Mesenchymal stem cell (in vitro differentiated cells and primary cell): ENCODE data around the gene SPRED3.

Experiments
- DNase-seq: peaks from one replicate; pipeline ENCODE4 v3.0.0-alpha.2; 2013
- H2AFZ ChIP-seq: one replicate; pipeline ENCODE4 v1.6.1; 2013; ENCODE audit warnings: low read depth, mild to moderate bottlenecking, control low read depth, inconsistent platforms, low read length, moderate library complexity
- H2AK5ac ChIP-seq: 2 replicates; pipeline ENCODE4 v1.6.1; 2013; ENCODE audit warnings: low read length, moderate library complexity, mild to moderate bottlenecking, inconsistent platforms; ENCODE audit not compliant: severe bottlenecking
- H2BK120ac ChIP-seq: one replicate; pipeline ENCODE4 v1.6.1; 2013; ENCODE audit warnings: low read depth, mild to moderate bottlenecking, inconsistent platforms, low read length, moderate library complexity
- H2BK12ac ChIP-seq, 2 experiments: one replicate each; pipeline ENCODE4 v1.6.1; 2013; ENCODE audit warnings: inconsistent platforms in 2 of 2, low read length in 2 of 2, mild to moderate bottlenecking in 2 of 2, moderate library complexity in 2 of 2, control low read depth in 1 of 2
- H2BK15ac ChIP-seq: one replicate; pipeline ENCODE4 v1.6.1; 2013; ENCODE audit warnings: mild to moderate bottlenecking, low read depth, inconsistent platforms; ENCODE audit not compliant: poor library complexity, severe bottlenecking
- H2BK5ac ChIP-seq: 2 replicates; pipeline ENCODE4 v1.6.1; 2013; ENCODE audit warnings: low read depth, mild to moderate bottlenecking, low read length, control low read depth, inconsistent platforms; ENCODE audit not compliant: poor library complexity, severe bottlenecking
- H3K14ac ChIP-seq, 2 experiments: one replicate each; pipeline ENCODE4 v1.6.1; 2013; ENCODE audit warnings: inconsistent platforms in 2 of 2, low read length in 2 of 2, control low read depth in 1 of 2, mild to moderate bottlenecking in 1 of 2, moderate library complexity in 1 of 2
- H3K18ac ChIP-seq, 2 experiments: one replicate each; pipeline ENCODE4 v1.6.1; 2013; ENCODE audit warnings: inconsistent platforms in 2 of 2, low read length in 2 of 2, control low read depth in 1 of 2, low read depth in 1 of 2, mild to moderate bottlenecking in 1 of 2
- H3K23ac ChIP-seq, 2 experiments: one replicate each; pipeline ENCODE4 v1.6.1; 2013; ENCODE audit warnings: inconsistent platforms in 2 of 2, low read length in 2 of 2, mild to moderate bottlenecking in 2 of 2, moderate library complexity in 2 of 2, control low read depth in 1 of 2
- H3K27ac ChIP-seq: 2 replicates; pipeline ENCODE4 v1.5.1; 2013; ENCODE audit warnings: mild to moderate bottlenecking, moderate library complexity, low read length, control low read depth, inconsistent platforms; ENCODE audit not compliant: poor library complexity, severe bottlenecking
- H3K27me3 ChIP-seq, 2 experiments: 2 replicates each; pipeline versions ENCODE4 v1.6.1 to v1.7.0; 2013; ENCODE audit warnings: low read length in 2 of 2, mild to moderate bottlenecking in 2 of 2, moderate library complexity in 2 of 2, control low read depth in 1 of 2, inconsistent platforms in 1 of 2; ENCODE audit not compliant: control insufficient read depth in 1 of 2, insufficient read depth in 1 of 2
- H3K36me3 ChIP-seq, 2 experiments: 2 replicates each; pipeline versions ENCODE4 v1.6.1 to v1.7.0; 2013; ENCODE audit warnings: low read length in 2 of 2, control low read depth in 1 of 2, inconsistent platforms in 1 of 2, low read depth in 1 of 2, mild to moderate bottlenecking in 1 of 2; ENCODE audit not compliant: insufficient read depth in 2 of 2, control insufficient read depth in 1 of 2
- H3K4ac ChIP-seq, 2 experiments: one replicate each; pipeline ENCODE4 v1.6.1; 2013; ENCODE audit warnings: inconsistent platforms in 2 of 2, low read length in 2 of 2, mild to moderate bottlenecking in 2 of 2, moderate library complexity in 2 of 2, control low read depth in 1 of 2, low read depth in 1 of 2
- H3K4me1 ChIP-seq: 2 replicates; pipeline ENCODE4 v1.6.1; 2013; ENCODE audit warnings: low read depth, low read length, control low read depth; ENCODE audit not compliant: control insufficient read depth, insufficient read depth
- H3K4me2 ChIP-seq: 2 replicates; pipeline ENCODE4 v1.6.1; 2013; ENCODE audit warnings: low read length, mild to moderate bottlenecking, inconsistent platforms; ENCODE audit not compliant: poor library complexity, severe bottlenecking
- H3K4me3 ChIP-seq, 2 experiments: 2 replicates each; pipeline versions ENCODE4 v1.5.1 to v1.7.0; 2013; ENCODE audit warnings: low read length in 2 of 2, mild to moderate bottlenecking in 2 of 2, control low read depth in 1 of 2, low read depth in 1 of 2; ENCODE audit not compliant: insufficient read depth in 1 of 2
- H3K79me1 ChIP-seq: replicated peaks from 2 replicates; pipeline ENCODE4 v1.6.1; 2013; ENCODE audit warnings: mild to moderate bottlenecking, control low read depth, low read length, inconsistent platforms; ENCODE audit not compliant: poor library complexity, severe bottlenecking
- H3K9ac ChIP-seq: 2 replicates; pipeline ENCODE4 v1.7.0; 2013; ENCODE audit warnings: mild to moderate bottlenecking, low read length, moderate library complexity
- H3K9me3 ChIP-seq: 2 replicates; pipeline ENCODE4 v1.7.0; 2013; ENCODE audit warnings: mild to moderate bottlenecking, low read length; ENCODE audit not compliant: control insufficient read depth
- H4K8ac ChIP-seq: one replicate; pipeline ENCODE4 v1.6.1; 2013; ENCODE audit warnings: inconsistent platforms, mild to moderate bottlenecking, low read length, moderate library complexity
- H4K91ac ChIP-seq: one replicate; pipeline ENCODE4 v1.6.1; 2013; ENCODE audit warnings: mild to moderate bottlenecking, low read length, inconsistent platforms
- WGBS: methylation state at CpG from one replicate; pipeline ENCODE4 v1.1.7; 2013; ENCODE audit warnings: mixed read lengths; 5-methylcytosine and 5-hydroxymethylcytosine counted together

The SPRED3 gene

DNA sequence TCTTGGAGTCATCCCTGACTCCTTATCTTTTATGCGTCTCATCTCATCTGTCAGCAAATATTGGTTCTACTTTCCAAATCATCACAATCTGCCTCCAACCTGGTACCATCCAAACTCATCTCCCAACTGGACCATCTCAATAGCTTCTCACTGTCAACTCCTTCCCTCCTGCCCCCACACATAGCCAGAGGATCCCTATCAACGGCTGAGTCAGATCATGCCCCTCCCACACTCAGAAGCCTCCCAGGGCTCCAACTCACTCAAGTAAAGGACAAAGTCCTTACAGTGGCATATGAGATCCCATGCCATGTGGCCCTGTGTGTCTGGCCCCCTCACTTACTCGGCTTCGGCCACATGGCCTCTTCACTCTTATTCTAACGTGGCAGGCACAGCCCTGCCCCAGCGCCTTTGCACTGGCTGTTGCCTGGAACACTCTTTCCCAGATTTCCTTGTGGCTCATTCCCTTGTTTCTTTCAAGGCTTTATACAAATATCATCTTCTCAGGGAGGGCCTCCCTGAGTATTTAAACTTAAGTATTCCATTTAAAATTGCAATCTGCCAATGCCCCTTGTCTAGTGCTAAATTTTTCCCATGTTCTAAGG lies 4.3 kb downstream of the SPRED3 start:
- Histone ChIP-seq H3K4me1 (peaks cover 25% of the 10 kb centered on the region), H2BK5ac (no peak overlapping the region), H3K27ac (no peak overlapping the region), H2BK15ac (no peak overlapping the region), H3K9me3 (no peaks in the 10 kb centered on the region), H3K4ac (no peak overlapping the region), H4K8ac (no peak overlapping the region), H3K9ac (no peak overlapping the region), H2AFZ (no peak overlapping the region), H3K4me2 (no peak overlapping the region), H3K27me3 (peaks cover 0 to 8% of the 10 kb centered on the region in 2 experiments), H3K4me3 (no peak overlapping the region), H3K14ac (no peak overlapping the region), H4K91ac (no peak overlapping the region), H2BK12ac (peak overlapping the region in 1 of 2 experiments; percentile 24), H3K23ac (no peak overlapping the region), H2AK5ac (no peak overlapping the region), H3K36me3 (peaks cover 28 to 39% of the 10 kb centered on the region in 2 experiments), H2BK120ac (no peak overlapping the region), H3K18ac (no peak overlapping the region), H3K79me1 (peaks cover 13% of the 10 kb centered on the region)
- DNase-seq, result peak; percentile 64
- 69% methylated on average over 6 of the region's 6 CpGs for WGBS

DNA sequence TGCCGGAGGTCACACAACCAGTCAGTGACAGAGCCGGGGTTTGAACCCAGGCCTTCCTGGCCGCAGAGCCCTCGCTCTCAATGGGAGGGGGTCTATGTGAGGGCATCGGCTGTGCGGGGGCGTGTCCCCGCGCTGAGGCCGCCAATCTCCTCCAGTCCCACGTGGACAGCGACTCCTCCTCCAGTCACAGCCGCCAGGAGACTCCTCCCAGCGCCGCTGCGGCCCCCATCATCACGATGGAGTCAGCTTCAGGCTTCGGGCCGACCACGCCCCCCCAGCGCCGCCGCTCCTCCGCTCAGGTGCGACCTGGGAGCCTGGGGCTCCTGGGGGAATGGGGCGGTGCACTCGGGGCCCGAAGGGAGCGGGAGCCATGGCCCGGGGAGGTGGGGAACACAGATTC lies 6.0 kb downstream of the SPRED3 start:
- 28% methylated on average over 30 of the region's 30 CpGs for WGBS
- Histone ChIP-seq H3K18ac (no peak overlapping the region), H3K9ac (no peak overlapping the region)

DNA sequence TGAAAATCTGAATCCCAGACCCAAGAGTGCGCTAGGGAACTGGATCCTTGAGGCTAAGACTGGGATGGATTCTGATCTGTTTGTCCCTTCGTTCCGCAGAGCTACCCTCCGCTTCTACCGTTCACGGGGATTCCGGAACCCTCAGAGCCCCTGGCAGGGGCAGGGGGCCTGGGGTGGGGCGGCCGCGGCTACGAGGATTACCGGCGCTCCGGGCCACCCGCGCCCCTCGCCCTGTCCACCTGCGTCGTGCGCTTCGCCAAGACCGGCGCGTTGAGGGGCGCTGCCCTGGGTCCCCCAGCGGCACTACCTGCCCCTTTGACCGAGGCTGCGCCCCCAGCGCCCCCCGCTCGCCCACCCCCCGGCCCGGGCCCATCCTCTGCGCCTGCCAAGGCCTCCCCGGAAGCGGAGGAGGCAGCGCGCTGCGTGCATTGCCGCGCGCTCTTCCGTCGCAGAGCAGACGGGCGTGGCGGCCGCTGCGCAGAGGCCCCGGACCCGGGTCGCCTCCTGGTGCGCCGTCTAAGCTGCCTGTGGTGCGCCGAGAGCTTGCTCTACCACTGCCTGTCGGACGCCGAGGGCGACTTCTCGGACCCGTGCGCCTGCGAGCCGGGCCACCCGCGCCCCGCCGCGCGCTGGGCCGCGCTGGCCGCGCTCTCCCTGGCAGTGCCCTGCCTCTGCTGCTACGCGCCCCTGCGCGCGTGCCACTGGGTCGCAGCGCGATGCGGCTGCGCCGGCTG lies 7.1 kb downstream of the SPRED3 start:
- Histone ChIP-seq H3K18ac (no peak overlapping the region), H3K4me2 (no peak overlapping the region), H3K4me1 (peaks cover 17% of the 10 kb centered on the region), H3K14ac (no peak overlapping the region), H3K79me1 (peaks cover 8% of the 10 kb centered on the region), H3K27ac (no peak overlapping the region), H2BK15ac (no peak overlapping the region), H3K4me3 (no peak overlapping the region), H2BK5ac (no peak overlapping the region), H2BK120ac (no peak overlapping the region), H2AFZ (no peak overlapping the region), H3K9ac (no peak overlapping the region), H3K23ac (no peak overlapping the region), H3K27me3 (peaks cover 0 to 8% of the 10 kb centered on the region in 2 experiments), H3K9me3 (no peaks in the 10 kb centered on the region), H4K91ac (no peak overlapping the region), H4K8ac (no peak overlapping the region), H2AK5ac (no peak overlapping the region), H3K36me3 (peaks cover 28 to 39% of the 10 kb centered on the region in 2 experiments), H2BK12ac (no peak overlapping the region), H3K4ac (no peak overlapping the region)
- DNase-seq, result no peak
- 99% methylated on average over 86 of the region's 86 CpGs for WGBS

More for the DNA sequence above, 6.0 kb downstream of the SPRED3 start:
- no peak overlapping the region for H2AK5ac ChIP-seq
- H3K4me3 ChIP-seq, result peak overlapping the region in 1 of 2 experiments; percentile 4
- no peak overlapping the region for H2BK15ac ChIP-seq
- H3K14ac ChIP-seq, result no peak overlapping the region
- H3K9me3 ChIP-seq, result no peaks in the 10 kb centered on the region
- H2AFZ ChIP-seq, result no peak overlapping the region
- H4K8ac ChIP-seq, result peak overlapping the region; percentile 4
- H2BK5ac ChIP-seq, result no peak overlapping the region
- H3K4ac ChIP-seq, result no peak overlapping the region
- H3K4me1 ChIP-seq, result peaks cover 22% of the 10 kb centered on the region
- H3K79me1 ChIP-seq, result peaks cover 11% of the 10 kb centered on the region
- H3K36me3 ChIP-seq, result peaks cover 28 to 39% of the 10 kb centered on the region in 2 experiments
- no peak for DNase-seq
- H2BK120ac ChIP-seq, result no peak overlapping the region
- no peak overlapping the region for H3K4me2 ChIP-seq
- no peak overlapping the region for H2BK12ac ChIP-seq
- H4K91ac ChIP-seq, result no peak overlapping the region
- H3K27me3 ChIP-seq, result peaks cover 0 to 8% of the 10 kb centered on the region in 2 experiments
- H3K27ac ChIP-seq, result no peak overlapping the region
- H3K23ac ChIP-seq, result no peak overlapping the region

DNA sequence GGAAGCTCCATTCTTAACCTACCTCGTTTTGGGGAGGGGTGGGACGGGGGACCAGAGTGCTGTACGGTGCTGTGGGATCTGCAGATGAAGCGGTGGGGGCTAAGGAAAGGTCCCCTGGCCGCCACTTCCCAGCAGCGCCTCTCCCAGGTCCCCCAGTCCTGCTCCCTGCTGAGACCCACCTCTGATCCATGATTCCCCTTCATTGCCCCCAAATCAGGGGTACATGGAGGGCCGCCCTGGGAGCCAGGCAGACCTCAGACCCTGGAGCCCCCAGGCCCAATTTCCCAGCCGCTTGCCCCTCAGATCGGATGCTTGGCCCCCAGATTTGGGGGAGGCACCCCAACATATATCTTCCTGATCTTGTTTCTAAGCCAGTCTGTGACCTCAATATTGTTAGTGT lies 10.6 kb downstream of the SPRED3 start:
- Histone ChIP-seq H3K27me3 (peaks cover 0 to 8% of the 10 kb centered on the region in 2 experiments), H3K4me1 (peaks cover 15% of the 10 kb centered on the region), H2BK15ac (peak overlapping the region; percentile 65), H3K9me3 (no peaks in the 10 kb centered on the region), H3K27ac (no peak overlapping the region), H4K8ac (peak overlapping the region; percentile 45), H3K4me2 (no peak overlapping the region), H4K91ac (no peak overlapping the region), H3K36me3 (peaks cover 5 to 24% of the 10 kb centered on the region in 2 experiments), H3K14ac (no peak overlapping the region), H3K4me3 (no peak overlapping the region), H3K18ac (peak overlapping the region in 1 of 2 experiments; percentile 5), H2BK120ac (peak overlapping the region; percentile 24), H3K4ac (no peak overlapping the region), H3K79me1 (peaks cover 7% of the 10 kb centered on the region), H2AFZ (no peak overlapping the region), H2BK5ac (no peak overlapping the region), H3K23ac (no peak overlapping the region), H2BK12ac (no peak overlapping the region), H2AK5ac (no peak overlapping the region), H3K9ac (no peak overlapping the region)
- WGBS, result 68% methylated on average over 8 of the region's 9 CpGs
- DNase-seq, result no peak
